ENCODE results near the gene ZP4.

DNA sequence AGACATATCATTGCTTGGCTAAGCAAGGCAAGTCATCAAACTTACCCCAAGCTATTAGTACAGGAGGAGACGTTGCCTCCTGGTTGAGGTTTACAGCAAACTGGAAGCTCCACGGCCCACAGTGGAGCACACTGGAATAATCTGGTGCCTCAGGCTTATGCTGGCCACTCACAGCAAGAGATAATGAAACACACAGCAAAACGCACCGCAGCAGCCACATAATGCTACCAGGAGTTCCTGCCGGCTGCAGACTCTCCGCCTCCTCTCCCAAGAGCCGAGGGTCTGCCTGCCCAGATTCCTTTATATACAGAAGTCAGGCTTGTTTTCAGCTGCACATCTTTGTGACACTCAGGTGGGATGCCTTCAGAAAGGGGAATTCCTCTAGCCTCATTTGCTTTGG, 306 bp downstream of the ZP4 start:
- TF ChIP-seq, protein P1, sequence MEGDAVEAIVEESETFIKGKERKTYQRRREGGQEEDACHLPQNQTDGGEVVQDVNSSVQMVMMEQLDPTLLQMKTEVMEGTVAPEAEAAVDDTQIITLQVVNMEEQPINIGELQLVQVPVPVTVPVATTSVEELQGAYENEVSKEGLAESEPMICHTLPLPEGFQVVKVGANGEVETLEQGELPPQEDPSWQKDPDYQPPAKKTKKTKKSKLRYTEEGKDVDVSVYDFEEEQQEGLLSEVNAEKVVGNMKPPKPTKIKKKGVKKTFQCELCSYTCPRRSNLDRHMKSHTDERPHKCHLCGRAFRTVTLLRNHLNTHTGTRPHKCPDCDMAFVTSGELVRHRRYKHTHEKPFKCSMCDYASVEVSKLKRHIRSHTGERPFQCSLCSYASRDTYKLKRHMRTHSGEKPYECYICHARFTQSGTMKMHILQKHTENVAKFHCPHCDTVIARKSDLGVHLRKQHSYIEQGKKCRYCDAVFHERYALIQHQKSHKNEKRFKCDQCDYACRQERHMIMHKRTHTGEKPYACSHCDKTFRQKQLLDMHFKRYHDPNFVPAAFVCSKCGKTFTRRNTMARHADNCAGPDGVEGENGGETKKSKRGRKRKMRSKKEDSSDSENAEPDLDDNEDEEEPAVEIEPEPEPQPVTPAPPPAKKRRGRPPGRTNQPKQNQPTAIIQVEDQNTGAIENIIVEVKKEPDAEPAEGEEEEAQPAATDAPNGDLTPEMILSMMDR (conservative IDR thresholded peaks at IDR 0.05; ENCODE audit: low read depth, low read length) = no peak
- no peak for TF ChIP-seq EZH2 (IDR thresholded peaks at IDR 0.05; ENCODE audit: borderline replicate concordance, low read depth, low read length, poor library complexity, severe bottlenecking)

All from A673 (cell line).